IgD-negative memory B cell (primary cell): ENCODE measurements around the gene GTF3C1. TPM values are rescaled to one million over a fixed set of nuclear protein-coding genes. Genes with fewer than 3 reads are reported as not detected.
"Not testable (repeated sequence)": the region's sequence is repeated elsewhere in the genome, so short reads cannot be mapped to it uniquely, and the experiment has no call there.

ENCODE experiments used
- H3K27ac Mint-ChIP-seq, 3 donors: one replicate each; pipeline ENCODE4 v1.8.0; 2020 to 2022; ENCODE audit warnings: mild to moderate bottlenecking in 3 of 3, mixed read lengths in 3 of 3, moderate library complexity in 1 of 3
- H3K27me3 Mint-ChIP-seq: one replicate; pipeline ENCODE4 v1.8.0; 2021; ENCODE audit warnings: mixed read lengths
- H3K36me3 Mint-ChIP-seq: one replicate; pipeline ENCODE4 v1.8.0; 2020; ENCODE audit warnings: mild to moderate bottlenecking, mixed read lengths
- H3K4me1 Mint-ChIP-seq, 3 donors: one replicate each; pipeline ENCODE4 v1.8.0; 2020 to 2022; ENCODE audit warnings: mixed read lengths in 3 of 3, mild to moderate bottlenecking in 1 of 3
- H3K4me3 Mint-ChIP-seq, 4 donors: one replicate each; pipeline ENCODE4 v1.8.0; 2020 to 2022; ENCODE audit warnings: mild to moderate bottlenecking in 4 of 4, mixed read lengths in 4 of 4, moderate library complexity in 3 of 4
- H3K9me3 Mint-ChIP-seq, 3 donors: one replicate each; pipeline ENCODE4 v1.8.0; 2020 to 2021; ENCODE audit warnings: mixed read lengths in 3 of 3, mild to moderate bottlenecking in 1 of 3
- polyA plus RNA-seq: library from polyadenylated mRNA; unstranded; fragments of 300-500 nt; fragmentation: Illumina TruSeq; gene quantifications from one replicate; pipeline ENCODE4 v1.2.3, GENCODE V29; 2021

The GTF3C1 gene
- polyA plus RNA-seq, 1 donor from 2014 or later: 22.1 TPM

GRCh38 chr16:27460663-27461482 lies 88.8 kb downstream of the GTF3C1 start:
- peaks cover 0 to 6% (median 3%) of the 10 kb centered on the region in 3 donors for H3K4me1 Mint-ChIP-seq
- no peaks in the 10 kb centered on the region for H3K9me3 Mint-ChIP-seq
- no peak overlapping the region for H3K27ac Mint-ChIP-seq
- H3K4me3 Mint-ChIP-seq: no peak overlapping the region
- H3K36me3 Mint-ChIP-seq: no peaks in the 10 kb centered on the region
- H3K27me3 Mint-ChIP-seq: peaks cover 1% of the 10 kb centered on the region

DNA sequence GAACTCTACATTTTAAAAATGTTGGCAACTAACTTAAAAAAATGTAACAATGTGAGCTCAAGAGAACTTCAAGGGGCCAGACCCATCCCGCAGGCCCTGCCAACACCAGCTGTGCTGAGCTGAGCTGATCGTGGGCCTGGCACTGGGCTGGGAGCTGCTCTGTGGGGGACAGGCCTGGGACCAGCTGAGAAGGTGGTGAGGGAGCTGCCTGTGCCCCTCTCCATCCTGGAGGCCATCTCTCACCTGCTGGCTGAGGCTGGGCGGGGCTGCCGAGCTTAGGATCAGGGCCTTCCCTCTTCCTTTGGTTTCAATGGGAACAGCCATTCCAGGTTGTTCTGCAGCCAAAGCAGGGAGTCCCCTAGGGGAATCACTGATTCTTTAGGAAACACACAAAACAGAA lies 89.5 kb downstream of the GTF3C1 start:
- H3K36me3 Mint-ChIP-seq: no peaks in the 10 kb centered on the region
- no peak overlapping the region for H3K27ac Mint-ChIP-seq

DNA sequence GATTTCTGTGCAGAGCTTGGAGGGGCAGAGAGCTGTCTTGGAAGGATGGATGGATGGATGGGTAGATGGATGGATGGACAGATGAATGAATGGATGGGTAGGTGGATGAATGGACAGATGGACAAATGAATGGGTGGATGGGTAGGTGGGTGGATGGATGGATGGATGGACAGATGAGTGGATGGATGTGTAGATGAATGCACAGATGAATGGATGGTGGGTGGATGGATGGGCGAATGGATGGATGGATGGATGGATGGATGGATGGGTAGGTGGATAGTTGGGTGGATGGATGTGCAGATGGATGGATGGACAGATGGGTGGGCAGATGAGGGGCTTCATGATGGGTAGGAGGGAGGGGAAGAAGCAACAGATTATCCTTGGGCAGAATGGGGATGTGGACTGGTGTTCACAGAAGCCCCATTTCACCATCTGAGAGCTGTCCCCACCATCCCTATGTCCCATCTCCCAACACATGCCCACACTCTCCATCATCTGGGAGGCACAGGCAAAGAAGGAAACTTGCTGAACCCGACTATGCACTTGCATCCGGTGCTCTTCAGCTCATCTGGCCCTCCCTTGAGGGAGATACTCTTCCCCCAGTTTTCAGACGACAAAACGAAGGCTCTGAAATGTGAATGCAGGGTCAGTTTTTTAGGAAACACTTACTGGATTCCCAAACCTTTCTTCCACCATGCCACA lies 90.6 kb downstream of the GTF3C1 start:
- peaks cover 12% of the 10 kb centered on the region for H3K27me3 Mint-ChIP-seq
- H3K27ac Mint-ChIP-seq: peak overlapping the region in 2 of 3 donors; percentile 49 to 74
- H3K9me3 Mint-ChIP-seq: no peaks in the 10 kb centered on the region
- peaks cover 0 to 6% (median 3%) of the 10 kb centered on the region in 3 donors for H3K4me1 Mint-ChIP-seq
- H3K4me3 Mint-ChIP-seq: no peak overlapping the region
- H3K36me3 Mint-ChIP-seq: no peaks in the 10 kb centered on the region

More for the DNA sequence above, 89.5 kb downstream of the GTF3C1 start:
- H3K4me1 Mint-ChIP-seq: peaks cover 0 to 6% (median 3%) of the 10 kb centered on the region in 3 donors
- H3K27me3 Mint-ChIP-seq: peaks cover 3% of the 10 kb centered on the region
- H3K4me3 Mint-ChIP-seq: no peak overlapping the region
- no peaks in the 10 kb centered on the region for H3K9me3 Mint-ChIP-seq

GRCh38 chr16:27458258-27458657 lies 91.5 kb downstream of the GTF3C1 start:
- Mint-ChIP-seq H3K27ac (peak overlapping the region in 1 of 3 donors; percentile 49), H3K27me3 (peaks cover 12% of the 10 kb centered on the region), H3K9me3 (no peaks in the 10 kb centered on the region), H3K36me3 (no peaks in the 10 kb centered on the region), H3K4me1 (peaks cover 0 to 6% (median 4%) of the 10 kb centered on the region in 3 donors), H3K4me3 (no peak overlapping the region)

GRCh38 chr16:27457605-27457900 lies 92.2 kb downstream of the GTF3C1 start:
- not testable (repeated sequence) for H3K9me3 Mint-ChIP-seq, H3K36me3 Mint-ChIP-seq, H3K4me1 Mint-ChIP-seq
- Mint-ChIP-seq H3K27me3 (peaks cover 16% of the 10 kb centered on the region), H3K27ac (peak overlapping the region in 1 of 3 donors; percentile 83), H3K4me3 (peak overlapping the region in 1 of 4 donors; percentile 52)

GRCh38 chr16:27455700-27456099 lies 94.0 kb downstream of the GTF3C1 start:
- Mint-ChIP-seq H3K27me3 (peaks cover 28% of the 10 kb centered on the region), H3K27ac (peak overlapping the region in 1 of 3 donors; percentile 29), H3K4me3 (no peak overlapping the region), H3K36me3 (peaks cover 2% of the 10 kb centered on the region), H3K4me1 (peaks cover 4 to 18% (median 11%) of the 10 kb centered on the region in 3 donors), H3K9me3 (no peaks in the 10 kb centered on the region)

DNA sequence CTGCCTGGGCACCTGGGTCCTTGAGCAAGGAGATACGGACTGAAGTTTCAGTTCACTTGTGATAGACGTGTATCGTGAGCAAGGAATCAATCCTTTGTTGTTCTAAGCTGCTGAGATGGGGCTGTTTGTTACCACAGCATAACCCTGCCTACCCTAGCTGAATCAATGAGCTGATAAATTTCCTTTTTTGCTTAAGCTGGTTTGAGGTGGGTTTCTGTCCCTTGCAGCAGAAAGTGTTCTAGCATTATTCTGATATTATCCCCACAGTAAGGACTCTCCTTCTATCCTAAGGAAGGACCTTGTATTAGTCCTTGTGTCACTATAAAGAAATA lies 96.3 kb downstream of the GTF3C1 start:
- Mint-ChIP-seq H3K9me3 (no peaks in the 10 kb centered on the region), H3K4me1 (peaks cover 16 to 26% (median 25%) of the 10 kb centered on the region in 3 donors), H3K36me3 (peaks cover 2% of the 10 kb centered on the region), H3K4me3 (no peak overlapping the region), H3K27me3 (peaks cover 39% of the 10 kb centered on the region), H3K27ac (peak overlapping the region in 1 of 3 donors; percentile 39)

GRCh38 chr16:27452569-27453493 lies 96.9 kb downstream of the GTF3C1 start:
- Mint-ChIP-seq H3K36me3 (peaks cover 3% of the 10 kb centered on the region), H3K4me3 (no peak overlapping the region), H3K4me1 (peaks cover 16 to 28% (median 26%) of the 10 kb centered on the region in 3 donors), H3K27ac (peak overlapping the region; percentile 6 to 67 (median 39)), H3K9me3 (no peaks in the 10 kb centered on the region), H3K27me3 (peaks cover 39% of the 10 kb centered on the region)

DNA sequence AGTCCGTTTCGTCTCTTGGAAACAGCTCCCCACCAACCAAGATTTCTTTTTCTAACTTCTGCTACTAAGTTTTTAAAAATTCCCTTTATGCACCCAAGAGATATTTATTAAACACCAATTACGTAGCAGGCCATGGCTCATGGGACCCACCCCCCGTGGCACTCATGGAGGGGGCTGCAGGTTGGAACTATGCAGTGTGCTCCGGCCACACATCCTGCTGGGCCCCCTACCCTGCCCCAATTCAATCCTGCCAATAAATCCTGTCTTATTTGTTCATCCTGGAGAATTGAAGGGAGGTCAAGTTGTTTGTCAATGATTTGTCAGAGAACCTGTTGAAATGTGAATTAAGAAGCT lies 99.5 kb downstream of the GTF3C1 start:
- Mint-ChIP-seq H3K27ac (peak overlapping the region; percentile 76 to 96 (median 92)), H3K4me1 (peaks cover 22 to 30% (median 29%) of the 10 kb centered on the region in 3 donors), H3K27me3 (peaks cover 39% of the 10 kb centered on the region), H3K9me3 (no peaks in the 10 kb centered on the region), H3K4me3 (peak overlapping the region; percentile 60 to 92 (median 74)), H3K36me3 (peaks cover 3% of the 10 kb centered on the region)

GRCh38 chr16:27449434-27450195 lies 100.1 kb downstream of the GTF3C1 start:
- H3K4me1 Mint-ChIP-seq: peaks cover 22 to 30% (median 29%) of the 10 kb centered on the region in 3 donors

DNA sequence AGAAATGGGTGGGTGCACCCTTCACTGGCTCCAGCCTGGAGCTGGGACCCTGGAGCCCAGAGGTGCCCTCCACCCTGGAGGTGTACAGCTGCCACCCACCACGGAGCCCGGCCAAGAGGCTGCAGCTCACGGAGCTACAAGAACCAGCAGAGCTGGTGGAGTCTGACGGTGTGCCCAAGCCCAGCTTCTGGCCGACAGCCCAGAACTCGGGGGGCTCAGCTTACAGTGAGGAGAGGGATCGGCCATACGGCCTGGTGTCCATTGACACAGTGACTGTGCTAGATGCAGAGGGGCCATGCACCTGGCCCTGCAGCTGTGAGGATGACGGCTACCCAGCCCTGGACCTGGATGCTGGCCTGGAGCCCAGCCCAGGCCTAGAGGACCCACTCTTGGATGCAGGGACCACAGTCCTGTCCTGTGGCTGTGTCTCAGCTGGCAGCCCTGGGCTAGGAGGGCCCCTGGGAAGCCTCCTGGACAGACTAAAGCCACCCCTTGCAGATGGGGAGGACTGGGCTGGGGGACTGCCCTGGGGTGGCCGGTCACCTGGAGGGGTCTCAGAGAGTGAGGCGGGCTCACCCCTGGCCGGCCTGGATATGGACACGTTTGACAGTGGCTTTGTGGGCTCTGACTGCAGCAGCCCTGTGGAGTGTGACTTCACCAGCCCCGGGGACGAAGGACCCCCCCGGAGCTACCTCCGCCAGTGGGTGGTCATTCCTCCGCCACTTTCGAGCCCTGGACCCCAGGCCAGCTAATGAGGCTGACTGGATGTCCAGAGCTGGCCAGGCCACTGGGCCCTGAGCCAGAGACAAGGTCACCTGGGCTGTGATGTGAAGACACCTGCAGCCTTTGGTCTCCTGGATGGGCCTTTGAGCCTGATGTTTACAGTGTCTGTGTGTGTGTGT lies 100.9 kb downstream of the GTF3C1 start:
- H3K36me3 Mint-ChIP-seq: peaks cover 3% of the 10 kb centered on the region
- peak overlapping the region in 2 of 3 donors; percentile 31 to 96 for H3K27ac Mint-ChIP-seq
- H3K27me3 Mint-ChIP-seq: peaks cover 30% of the 10 kb centered on the region
- peaks cover 22 to 30% (median 29%) of the 10 kb centered on the region in 3 donors for H3K4me1 Mint-ChIP-seq
- H3K4me3 Mint-ChIP-seq: peak overlapping the region in 2 of 4 donors; percentile 49 to 92
- H3K9me3 Mint-ChIP-seq: no peaks in the 10 kb centered on the region

More at GRCh38 chr16:27449434-27450195, 100.1 kb downstream of the GTF3C1 start:
- H3K27ac Mint-ChIP-seq: peak overlapping the region; percentile 76 to 96 (median 92)
- H3K36me3 Mint-ChIP-seq: peaks cover 3% of the 10 kb centered on the region
- peak overlapping the region; percentile 60 to 92 (median 74) for H3K4me3 Mint-ChIP-seq
- peaks cover 33% of the 10 kb centered on the region for H3K27me3 Mint-ChIP-seq
- no peaks in the 10 kb centered on the region for H3K9me3 Mint-ChIP-seq

GRCh38 chr16:27447301-27447700 lies 102.4 kb downstream of the GTF3C1 start:
- Mint-ChIP-seq H3K27ac (peak overlapping the region in 2 of 3 donors; percentile 36 to 86), H3K36me3 (peaks cover 3% of the 10 kb centered on the region), H3K9me3 (no peaks in the 10 kb centered on the region), H3K4me1 (peaks cover 22 to 29% (median 26%) of the 10 kb centered on the region in 3 donors), H3K4me3 (no peak overlapping the region), H3K27me3 (peaks cover 26% of the 10 kb centered on the region)

DNA sequence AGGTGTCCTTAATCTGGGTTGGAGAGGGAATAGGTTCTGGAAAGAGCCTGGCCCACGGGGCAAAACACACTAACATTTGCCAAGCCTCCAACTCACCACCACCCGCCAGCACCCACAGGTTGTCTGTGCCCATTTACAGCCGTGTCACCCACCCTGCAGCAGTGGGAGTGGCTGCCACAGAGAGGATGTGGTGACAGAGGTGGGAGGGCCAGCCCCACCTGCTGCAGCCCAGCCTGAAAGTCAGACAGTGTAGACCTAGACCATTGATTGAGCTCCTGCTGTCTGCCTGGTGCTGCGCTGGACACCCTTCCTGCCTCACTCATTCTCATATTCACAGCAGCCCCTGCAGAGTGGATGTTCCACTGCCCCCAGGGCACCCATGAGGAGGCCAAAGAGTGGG lies 103.0 kb downstream of the GTF3C1 start:
- Mint-ChIP-seq H3K9me3 (no peaks in the 10 kb centered on the region), H3K27ac (peak overlapping the region in 2 of 3 donors; percentile 36 to 86), H3K27me3 (peaks cover 22% of the 10 kb centered on the region), H3K36me3 (peaks cover 2% of the 10 kb centered on the region), H3K4me1 (peaks cover 22 to 29% (median 23%) of the 10 kb centered on the region in 3 donors), H3K4me3 (peak overlapping the region in 2 of 4 donors; percentile 31 to 61)
